IMR-90 (cell line): ENCODE measurements around the gene AKT3. TPM values are rescaled to one million over a fixed set of nuclear protein-coding genes. Genes with fewer than 3 reads are reported as not detected.
A peak's percentile ranks its signal among the peaks of the same experiment; 100 is the strongest.

ENCODE experiments used
- ATAC-seq: fragments of 200-7000 bp; cut with Tn5 transposase; 2 replicates; pipeline ENCODE4 v1.9.1; 2020; ENCODE audit warnings: low read depth, mild to moderate bottlenecking, moderate library complexity
- BruUV-seq: library from RNA; stranded (reverse); fragments of 400-500 nt; replicated peaks from 2 replicates; lab custom pipeline; 2021; lab: Mats Ljungman, UMichigan
- CTCF ChIA-PET: fragments of 300-600 bp; formaldehyde crosslinking; extraction: SDS; loops from one replicate; lab custom pipeline; 2021; ENCODE audit warnings: antibody characterized with exemption; lab: Yijun Ruan, JAX
- POLR2A ChIA-PET: fragments of 300-600 bp; sonication (Branson Sonifier 250); formaldehyde crosslinking; loops from one replicate; lab custom pipeline; 2022; ENCODE audit warnings: antibody characterized with exemption; ENCODE audit not compliant: unreplicated experiment; lab: Charles Lee
- DNase-seq: peaks from one replicate; pipeline ENCODE4 v3.0.0; 2013
- H2AFZ ChIP-seq: replicated peaks from 2 replicates; pipeline ENCODE3; 2013; ENCODE audit warnings: low read length, mild to moderate bottlenecking; ENCODE audit not compliant: poor library complexity
- H2AK5ac ChIP-seq: 2 replicates; pipeline ENCODE4 v1.6.1; 2013; ENCODE audit warnings: low read depth, low read length, inconsistent platforms
- H2AK9ac ChIP-seq: replicated peaks from 2 replicates; pipeline ENCODE3; 2013; ENCODE audit warnings: mild to moderate bottlenecking, low read depth, low read length, moderate library complexity; ENCODE audit not compliant: poor library complexity
- H2BK120ac ChIP-seq: 2 replicates; pipeline ENCODE4 v1.6.1; 2013; ENCODE audit warnings: low read depth, low read length, inconsistent platforms
- H2BK15ac ChIP-seq: 3 replicates; pipeline ENCODE4 v1.6.1; 2013; ENCODE audit warnings: low read depth, low read length, inconsistent platforms
- H2BK20ac ChIP-seq: 2 replicates; pipeline ENCODE4 v1.6.1; 2013; ENCODE audit warnings: low read depth, mild to moderate bottlenecking, inconsistent platforms, low read length, moderate library complexity
- H2BK5ac ChIP-seq: 2 replicates; pipeline ENCODE4 v1.6.1; 2013; ENCODE audit warnings: mild to moderate bottlenecking, low read depth, low read length, inconsistent platforms; ENCODE audit not compliant: poor library complexity, severe bottlenecking
- H3K14ac ChIP-seq: replicated peaks from 2 replicates; pipeline ENCODE4 v1.6.1; 2013; ENCODE audit warnings: low read depth, low read length, inconsistent platforms
- H3K18ac ChIP-seq: 2 replicates; pipeline ENCODE4 v1.6.1; 2013; ENCODE audit warnings: low read depth, low read length, control low read depth
- H3K23ac ChIP-seq: 2 replicates; pipeline ENCODE4 v1.6.1; 2013; ENCODE audit warnings: low read depth, low read length, inconsistent platforms
- H3K27ac ChIP-seq: 2 replicates; pipeline ENCODE4 v1.5.1; 2013; ENCODE audit warnings: mild to moderate bottlenecking, control low read depth, low read length; ENCODE audit not compliant: insufficient read depth
- H3K27me3 ChIP-seq: 2 replicates; pipeline ENCODE4 v1.6.1; 2013; ENCODE audit warnings: low read length; ENCODE audit not compliant: control insufficient read depth, insufficient read depth
- H3K36me3 ChIP-seq: 2 replicates; pipeline ENCODE4 v1.6.1; 2013; ENCODE audit warnings: low read length, mixed read lengths; ENCODE audit not compliant: control insufficient read depth, insufficient read depth
- H3K4ac ChIP-seq: 2 replicates; pipeline ENCODE4 v1.6.1; 2013; ENCODE audit warnings: low read depth, low read length, inconsistent platforms
- H3K4me1 ChIP-seq: 2 replicates; pipeline ENCODE4 v1.6.1; 2013; ENCODE audit warnings: low read length, mixed read lengths; ENCODE audit not compliant: control insufficient read depth, insufficient read depth
- H3K4me2 ChIP-seq: 2 replicates; pipeline ENCODE4 v1.6.1; 2013; ENCODE audit warnings: low read depth, mild to moderate bottlenecking, control low read depth, low read length, moderate library complexity
- H3K4me3 ChIP-seq: 2 replicates; pipeline ENCODE4 v1.5.1; 2013; ENCODE audit warnings: low read depth, mild to moderate bottlenecking, control low read depth, low read length, moderate library complexity; ENCODE audit not compliant: insufficient read depth
- H3K56ac ChIP-seq: 2 replicates; pipeline ENCODE4 v1.6.1; 2013; ENCODE audit warnings: low read length, inconsistent platforms; ENCODE audit not compliant: insufficient read depth; ENCODE audit errors: extremely low read depth
- H3K79me1 ChIP-seq, 2 experiments: 2 replicates each; pipeline ENCODE4 v1.6.1; 2013; ENCODE audit warnings: low read length in 2 of 2, inconsistent platforms in 1 of 2, low read depth in 1 of 2
- H3K9ac ChIP-seq: 2 replicates; pipeline ENCODE4 v1.6.1; 2013; ENCODE audit warnings: low read depth, low read length, control low read depth
- H3K9me1 ChIP-seq: 2 replicates; pipeline ENCODE4 v1.6.1; 2013; ENCODE audit warnings: low read length, inconsistent platforms; ENCODE audit not compliant: insufficient read depth
- H3K9me3 ChIP-seq: 2 replicates; pipeline ENCODE4 v1.6.1; 2013; ENCODE audit warnings: low read length; ENCODE audit not compliant: control insufficient read depth, insufficient read depth
- H4K20me1 ChIP-seq: 2 replicates; pipeline ENCODE4 v1.6.1; 2013; ENCODE audit warnings: low read length, inconsistent platforms; ENCODE audit not compliant: insufficient read depth
- H4K5ac ChIP-seq: 2 replicates; pipeline ENCODE4 v1.6.1; 2013; ENCODE audit warnings: mild to moderate bottlenecking, low read depth, low read length, control low read depth
- H4K8ac ChIP-seq, 2 experiments: 2 replicates each; pipeline ENCODE4 v1.6.1; 2013; ENCODE audit warnings: low read depth in 2 of 2, low read length in 2 of 2, control low read depth in 1 of 2, inconsistent platforms in 1 of 2
- H4K91ac ChIP-seq: 2 replicates; pipeline ENCODE4 v1.6.1; 2013; ENCODE audit warnings: low read depth, low read length, inconsistent platforms; ENCODE audit not compliant: insufficient read depth
- BHLHE40 ChIP-seq: fragments of 150-350 bp; IDR thresholded peaks from 2 replicates; pipeline ENCODE4 v1.6.1; 2016; ENCODE audit warnings: mild to moderate bottlenecking, low read depth, low read length
- CTCF ChIP-seq: conservative IDR thresholded peaks from 2 replicates; pipeline ENCODE4 v1.5.1; 2012; ENCODE audit warnings: mild to moderate bottlenecking, low read depth, low read length, improper control_type of control experiment
- ELK1 ChIP-seq: fragments of 150-350 bp; IDR thresholded peaks from 2 replicates; pipeline ENCODE4 v1.6.1; 2016; ENCODE audit warnings: low read depth, mild to moderate bottlenecking, low read length, moderate library complexity, borderline replicate concordance
- MXI1 ChIP-seq: IDR thresholded peaks from 2 replicates; pipeline ENCODE4 v1.6.1; 2012; ENCODE audit warnings: low read depth, mild to moderate bottlenecking, low read length, moderate library complexity, borderline replicate concordance
- SMC3 ChIP-seq: fragments of 150-350 bp; IDR thresholded peaks from 2 replicates; pipeline ENCODE4 v1.6.1; 2016; ENCODE audit warnings: low read depth, mild to moderate bottlenecking, antibody characterized with exemption, low read length, moderate library complexity
- WGBS, 2 experiments: methylation state at CpG; one replicate each; pipeline versions ENCODE4 v1.1.5 to v1.1.7; 2013; ENCODE audit warnings: missing lambda C conversion rate in 2 of 2; ENCODE audit not compliant: insufficient read length in 1 of 2; ENCODE audit errors: extremely low coverage in 2 of 2; 5-methylcytosine and 5-hydroxymethylcytosine counted together
- dilution Hi-C: fragments of 300-500 bp; cut with HindIII; formaldehyde crosslinking; loops from one replicate; pipeline ENCODE4 v1.14.3; 2018; ENCODE audit warnings: low sequenced_read_pairs; ENCODE audit not compliant: unreplicated experiment
- in situ Hi-C: fragments of 300-500 bp; cut with MboI; formaldehyde crosslinking; loops from 3 replicates; pipeline ENCODE4 v1.14.3; 2019; ENCODE audit warnings: low sequenced_read_pairs, inconsistent platforms, mixed read lengths
- intact Hi-C: fragments of 100-400 bp; cut with micrococcal nuclease; formaldehyde crosslinking; loops from 2 replicates; pipeline ENCODE4 v1.10.0; 2022
- polyA plus RNA-seq, 3 experiments: library from polyadenylated mRNA; depleted of rRNA; stranded (reverse); fragments of >200 nt; gene quantifications; 2 replicates each; pipeline ENCODE4 v1.2.3, GENCODE V29; 2012; ENCODE audit warnings: low replicate concordance in 1 of 3
- total RNA-seq: library from RNA; depleted of rRNA; stranded (reverse); fragments of >200 nt; gene quantifications from 2 replicates; pipeline ENCODE4 v1.2.3, GENCODE V29; 2012
- TF ChIP-seq, protein P1 (sequence below): fragments of 150-350 bp; IDR thresholded peaks from 2 replicates; pipeline ENCODE4 v1.6.1; 2017; ENCODE audit warnings: mild to moderate bottlenecking, antibody characterized with exemption, low read length, low read depth

AKT3 gene
- total and polyA plus RNA-seq, 2 of the 4 experiments (the other 2 are of a cell fraction), result 15.2 to 19.4 TPM

DNA sequence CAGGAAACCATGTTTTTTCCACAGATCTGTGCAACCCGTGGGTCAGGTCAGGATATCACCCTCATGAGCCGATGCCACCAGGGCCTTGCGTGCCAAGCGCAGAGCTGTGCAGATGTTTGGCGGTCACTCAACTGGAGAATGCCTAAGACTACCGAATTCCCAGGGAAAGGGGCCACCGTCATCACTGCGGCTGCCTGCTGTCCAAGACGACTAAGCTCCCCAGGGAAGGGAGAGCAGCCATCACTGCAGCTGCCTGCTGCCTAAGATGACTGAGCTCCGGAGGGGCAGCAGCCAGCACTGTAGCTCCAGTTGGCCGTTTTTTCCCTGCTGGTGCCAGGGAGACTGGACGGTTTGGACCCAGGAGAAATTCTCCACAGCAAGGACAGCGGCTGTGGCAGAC is 31.1 kb downstream of the AKT3 start:
- Histone ChIP-seq H3K79me1 (peaks cover 30 to 34% of the 10 kb centered on the region in 2 experiments), H2BK5ac (no peak overlapping the region), H3K4ac (no peak overlapping the region), H4K5ac (no peak overlapping the region), H2BK120ac (no peak overlapping the region), H3K18ac (no peak overlapping the region), H3K9me1 (no peaks in the 10 kb centered on the region), H4K20me1 (no peaks in the 10 kb centered on the region), H2AK9ac (peak overlapping the region; percentile 28), H3K9me3 (peaks cover 9% of the 10 kb centered on the region), H2AFZ (no peak overlapping the region), H3K27me3 (no peaks in the 10 kb centered on the region), H3K4me3 (no peak overlapping the region), H3K23ac (no peak overlapping the region), H2BK20ac (no peak overlapping the region), H2AK5ac (no peak overlapping the region), H3K4me1 (no peaks in the 10 kb centered on the region), H3K4me2 (no peak overlapping the region), H3K9ac (no peak overlapping the region), H4K91ac (no peak overlapping the region), H3K56ac (no peak overlapping the region), H2BK15ac (no peak overlapping the region), H3K14ac (no peak overlapping the region), H3K36me3 (peaks cover 7% of the 10 kb centered on the region; the same call in 1 of the 2 replicates), H3K27ac (no peak overlapping the region), H4K8ac (no peak overlapping the region)
- TF ChIP-seq SMC3, result no peak
- TF ChIP-seq, protein P1, sequence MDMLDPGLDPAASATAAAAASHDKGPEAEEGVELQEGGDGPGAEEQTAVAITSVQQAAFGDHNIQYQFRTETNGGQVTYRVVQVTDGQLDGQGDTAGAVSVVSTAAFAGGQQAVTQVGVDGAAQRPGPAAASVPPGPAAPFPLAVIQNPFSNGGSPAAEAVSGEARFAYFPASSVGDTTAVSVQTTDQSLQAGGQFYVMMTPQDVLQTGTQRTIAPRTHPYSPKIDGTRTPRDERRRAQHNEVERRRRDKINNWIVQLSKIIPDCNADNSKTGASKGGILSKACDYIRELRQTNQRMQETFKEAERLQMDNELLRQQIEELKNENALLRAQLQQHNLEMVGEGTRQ, result no peak
- TF ChIP-seq MXI1, result no peak
- no peak for TF ChIP-seq CTCF
- no peak for TF ChIP-seq ELK1
- TF ChIP-seq BHLHE40, result no peak
- intact Hi-C loops (no loop called here), dilution Hi-C loops (no loop called here), in situ Hi-C loops (no loop called here)
- ChIA-PET CTCF (no interaction called here), POLR2A (no interaction called here)
- no peak for DNase-seq
- BruUV-seq, result no TSS peak
- ATAC-seq, result no peak
- 86% methylated on average over 12 of the region's 13 CpGs; no CpG with 5 or more reads in 1 of the 2 experiments for WGBS, 2 experiments
